ENCODE results near the gene PEX14. TPM values are rescaled to one million over a fixed set of nuclear protein-coding genes. Genes with fewer than 3 reads are reported as not detected.
"Not testable (repeated sequence)": the region's sequence is repeated elsewhere in the genome, so short reads cannot be mapped to it uniquely, and the experiment has no call there.

The PEX14 gene
- total RNA-seq, 4 donors from 2014 or later = 8.1 to 17.8 (median 15.8) TPM

DNA sequence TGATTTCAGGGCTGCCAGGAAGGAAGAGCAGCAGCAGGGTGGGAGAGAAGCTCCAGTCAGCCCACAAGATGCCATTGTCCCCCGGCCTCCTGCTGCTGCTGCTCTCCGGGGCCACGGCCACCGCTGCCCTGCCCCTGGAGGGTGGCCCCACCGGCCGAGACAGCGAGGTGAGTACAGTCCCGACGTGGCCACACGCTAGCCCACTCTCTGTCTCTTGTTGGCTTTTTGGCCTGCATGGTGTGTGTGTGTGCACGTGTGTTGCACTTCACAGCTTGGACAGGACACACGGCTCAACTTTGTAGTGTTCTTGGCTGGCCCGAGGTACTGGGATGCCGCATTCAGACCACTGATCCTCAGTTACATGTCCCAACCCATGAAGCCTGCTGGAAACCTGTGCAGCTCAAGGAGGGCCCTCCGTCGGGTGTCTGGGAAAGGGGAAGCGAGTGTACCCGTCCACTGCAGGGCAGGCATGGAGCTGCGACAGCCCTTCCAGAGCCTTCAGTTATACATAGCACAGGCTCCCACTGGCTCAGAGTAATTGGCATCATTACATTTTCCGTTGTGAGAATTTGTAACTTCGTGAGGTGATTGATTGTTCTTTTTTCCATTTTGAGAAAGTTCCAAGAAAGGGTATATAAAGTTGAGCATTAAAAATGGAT lies 24.5 kb upstream of the PEX14 start:
- ATAC-seq = no peak
- H3K4me3 ChIP-seq = no peak overlapping the region
- in situ Hi-C loops (cut with MboI; ENCODE audit: low sequenced_read_pairs in 4 of 4) = no loop called here
- no peaks in the 10 kb centered on the region for H3K9me3 ChIP-seq
- no peaks in the 10 kb centered on the region for H3K4me1 ChIP-seq
- peaks cover 9 to 10% (median 9%) of the 10 kb centered on the region in 3 donors for H3K27me3 ChIP-seq
- no peak for TF ChIP-seq POLR2A (IDR thresholded peaks at IDR 0.05)
- TF ChIP-seq, protein P1, sequence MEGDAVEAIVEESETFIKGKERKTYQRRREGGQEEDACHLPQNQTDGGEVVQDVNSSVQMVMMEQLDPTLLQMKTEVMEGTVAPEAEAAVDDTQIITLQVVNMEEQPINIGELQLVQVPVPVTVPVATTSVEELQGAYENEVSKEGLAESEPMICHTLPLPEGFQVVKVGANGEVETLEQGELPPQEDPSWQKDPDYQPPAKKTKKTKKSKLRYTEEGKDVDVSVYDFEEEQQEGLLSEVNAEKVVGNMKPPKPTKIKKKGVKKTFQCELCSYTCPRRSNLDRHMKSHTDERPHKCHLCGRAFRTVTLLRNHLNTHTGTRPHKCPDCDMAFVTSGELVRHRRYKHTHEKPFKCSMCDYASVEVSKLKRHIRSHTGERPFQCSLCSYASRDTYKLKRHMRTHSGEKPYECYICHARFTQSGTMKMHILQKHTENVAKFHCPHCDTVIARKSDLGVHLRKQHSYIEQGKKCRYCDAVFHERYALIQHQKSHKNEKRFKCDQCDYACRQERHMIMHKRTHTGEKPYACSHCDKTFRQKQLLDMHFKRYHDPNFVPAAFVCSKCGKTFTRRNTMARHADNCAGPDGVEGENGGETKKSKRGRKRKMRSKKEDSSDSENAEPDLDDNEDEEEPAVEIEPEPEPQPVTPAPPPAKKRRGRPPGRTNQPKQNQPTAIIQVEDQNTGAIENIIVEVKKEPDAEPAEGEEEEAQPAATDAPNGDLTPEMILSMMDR (IDR thresholded peaks at IDR 0.05 in 4 of 5, conservative IDR thresholded peaks at IDR 0.05 in 1 of 5) = no peak
- H3K36me3 ChIP-seq = no peaks in the 10 kb centered on the region
- no peak overlapping the region for H3K27ac ChIP-seq
- DNase-seq = no peak
- intact Hi-C loops (cut with DNase I; ENCODE audit: low total_unique reads) = no loop called here

DNA sequence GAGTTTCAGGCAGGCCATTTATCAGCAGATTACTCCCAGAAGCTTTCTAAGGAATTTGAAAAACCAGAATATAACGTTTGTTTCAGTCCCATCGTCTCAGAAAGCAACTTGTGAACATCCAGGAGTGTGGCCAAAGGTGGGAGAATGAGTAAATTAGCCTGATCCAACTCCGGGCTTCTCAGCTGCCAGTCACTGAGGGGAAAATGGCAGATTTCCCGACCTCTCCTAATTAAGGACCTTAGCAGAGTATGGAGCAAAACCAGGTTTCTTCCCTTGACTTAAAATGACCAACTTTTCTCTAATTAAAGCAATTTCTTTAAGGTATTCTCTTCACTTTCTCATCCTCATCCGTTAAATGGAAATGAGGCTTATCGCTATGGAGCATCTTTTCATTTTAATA lies 23.9 kb upstream of the PEX14 start:
- DNase-seq (no peak), ATAC-seq (no peak)
- Histone ChIP-seq H3K9me3 (no peaks in the 10 kb centered on the region), H3K4me3 (no peak overlapping the region), H3K36me3 (no peaks in the 10 kb centered on the region), H3K27me3 (peaks cover 9 to 10% (median 9%) of the 10 kb centered on the region in 3 donors), H3K27ac (no peak overlapping the region), H3K4me1 (no peaks in the 10 kb centered on the region)
- TF ChIP-seq POLR2A (IDR thresholded peaks at IDR 0.05) = no peak
- TF ChIP-seq, protein P1 (IDR thresholded peaks at IDR 0.05 in 4 of 5, conservative IDR thresholded peaks at IDR 0.05 in 1 of 5) = no peak
- in situ Hi-C loops (cut with MboI; ENCODE audit: low sequenced_read_pairs in 4 of 4) = no loop called here
- intact Hi-C loops (cut with DNase I; ENCODE audit: low total_unique reads) = no loop called here

DNA sequence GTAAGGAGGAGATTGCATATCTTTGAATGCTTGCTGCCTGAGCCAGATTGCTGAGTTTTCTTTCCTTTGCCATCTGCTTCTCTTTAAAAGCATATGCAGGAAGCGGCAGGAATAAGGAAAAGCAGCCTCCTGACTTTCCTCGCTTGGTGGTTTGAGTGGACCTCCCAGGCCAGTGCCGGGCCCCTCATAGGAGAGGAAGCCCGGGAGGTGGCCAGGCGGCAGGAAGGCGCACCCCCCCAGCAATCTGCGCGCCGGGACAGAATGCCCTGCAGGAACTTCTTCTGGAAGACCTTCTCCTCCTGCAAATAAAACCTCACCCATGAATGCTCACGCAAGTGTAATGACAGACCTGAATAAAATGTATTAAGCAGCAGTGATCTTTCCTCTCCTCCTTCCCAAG lies 23.5 kb upstream of the PEX14 start:
- intact Hi-C loops (cut with DNase I; ENCODE audit: low total_unique reads) = no loop called here
- H3K9me3 ChIP-seq = no peaks in the 10 kb centered on the region
- no peak overlapping the region for H3K27ac ChIP-seq
- DNase-seq = no peak
- H3K4me3 ChIP-seq = no peak overlapping the region
- in situ Hi-C loops (cut with MboI; ENCODE audit: low sequenced_read_pairs in 4 of 4) = no loop called here
- no peaks in the 10 kb centered on the region for H3K36me3 ChIP-seq
- no peak for ATAC-seq
- peaks cover 9 to 10% (median 9%) of the 10 kb centered on the region in 3 donors for H3K27me3 ChIP-seq
- no peak for TF ChIP-seq POLR2A (IDR thresholded peaks at IDR 0.05)
- TF ChIP-seq, protein P1 (IDR thresholded peaks at IDR 0.05 in 4 of 5, conservative IDR thresholded peaks at IDR 0.05 in 1 of 5) = no peak
- H3K4me1 ChIP-seq = no peaks in the 10 kb centered on the region

DNA sequence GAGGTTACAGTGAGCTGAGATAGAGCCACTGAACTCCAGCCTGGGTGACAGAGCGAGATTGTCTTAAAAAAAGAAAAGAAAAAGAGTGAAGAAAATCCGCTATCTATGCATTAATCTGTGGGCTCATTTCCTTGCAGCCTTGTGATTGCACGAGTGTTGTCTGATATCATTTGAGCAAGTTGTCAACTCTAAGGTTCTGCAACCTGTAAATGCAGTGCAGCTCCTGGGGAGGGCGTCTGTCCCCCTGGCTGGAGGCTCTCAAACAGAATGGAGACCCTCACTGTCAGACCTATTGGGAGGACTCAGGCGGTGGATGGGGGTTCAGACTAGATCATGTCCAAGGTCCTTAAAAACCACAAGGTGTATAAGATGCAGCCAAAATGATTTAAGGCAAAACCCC lies 18.7 kb upstream of the PEX14 start:
- Histone ChIP-seq H3K27me3 (no peaks in the 10 kb centered on the region), H3K4me1 (no peaks in the 10 kb centered on the region), H3K9me3 (no peaks in the 10 kb centered on the region), H3K36me3 (peaks cover 0 to 6% of the 10 kb centered on the region in 2 donors), H3K4me3 (no peak overlapping the region), H3K27ac (no peak overlapping the region)
- no peak for TF ChIP-seq POLR2A (IDR thresholded peaks at IDR 0.05)
- TF ChIP-seq, protein P1 (IDR thresholded peaks at IDR 0.05 in 4 of 5, conservative IDR thresholded peaks at IDR 0.05 in 1 of 5) = no peak
- ATAC-seq = no peak
- in situ Hi-C loops (cut with MboI; ENCODE audit: low sequenced_read_pairs in 4 of 4) = no loop called here
- no peak for DNase-seq
- intact Hi-C loops (cut with DNase I; ENCODE audit: low total_unique reads) = no loop called here

DNA sequence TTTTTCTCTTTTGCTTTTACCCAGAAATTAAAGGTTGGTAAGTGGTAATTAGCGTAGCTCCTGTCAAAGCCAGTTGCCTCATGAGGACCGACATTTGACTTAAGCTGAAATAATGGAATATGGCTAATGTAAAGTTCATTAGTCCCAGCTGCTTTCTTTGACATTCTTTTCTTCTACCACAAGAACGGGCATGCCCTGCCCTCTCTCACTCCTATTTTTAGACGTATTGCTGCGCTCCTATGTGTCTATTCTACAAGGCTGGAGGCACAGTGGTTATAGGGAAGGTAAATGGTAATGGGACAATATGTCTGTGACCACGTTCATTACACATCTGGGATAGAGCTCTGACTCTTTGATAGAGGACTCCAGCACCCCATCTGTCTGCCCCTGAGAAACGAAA lies 18.1 kb upstream of the PEX14 start:
- H3K27ac ChIP-seq = no peak overlapping the region
- in situ Hi-C loops (cut with MboI; ENCODE audit: low sequenced_read_pairs in 4 of 4) = no loop called here
- DNase-seq = no peak

DNA sequence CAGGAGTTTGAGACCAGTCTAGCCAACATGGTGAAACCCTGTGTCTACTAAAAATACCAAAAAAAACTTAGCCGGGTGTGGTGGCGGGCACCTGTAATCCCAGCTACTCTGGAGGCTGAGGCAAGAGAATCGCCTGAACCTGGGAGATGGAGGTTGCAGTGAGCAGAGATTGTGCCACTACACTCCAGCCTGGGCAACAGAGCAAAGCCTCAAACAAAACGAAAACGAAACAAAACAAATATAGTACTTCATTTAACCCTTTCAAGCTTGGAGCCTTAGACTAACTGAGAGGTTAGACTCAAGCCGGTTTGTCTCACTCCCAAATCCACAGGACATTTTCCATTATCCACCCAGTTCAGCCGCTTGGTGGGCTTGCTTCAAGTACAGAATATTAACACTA lies 17.3 kb upstream of the PEX14 start:
- intact Hi-C loops (cut with DNase I; ENCODE audit: low total_unique reads); H3K27ac ChIP-seq; H3K27me3 ChIP-seq; in situ Hi-C loops (cut with MboI; ENCODE audit: low sequenced_read_pairs in 4 of 4); DNase-seq; H3K4me3 ChIP-seq; H3K4me1 ChIP-seq; ATAC-seq; H3K9me3 ChIP-seq: not testable (repeated sequence)
- H3K36me3 ChIP-seq = peaks cover 0 to 20% of the 10 kb centered on the region in 2 donors

More for the DNA sequence above, 18.1 kb upstream of the PEX14 start:
- intact Hi-C loops (cut with DNase I; ENCODE audit: low total_unique reads) = no loop called here
- Histone ChIP-seq H3K9me3 (no peaks in the 10 kb centered on the region), H3K4me3 (no peak overlapping the region), H3K36me3 (peaks cover 0 to 12% of the 10 kb centered on the region in 2 donors), H3K4me1 (no peaks in the 10 kb centered on the region), H3K27me3 (no peaks in the 10 kb centered on the region)
- no peak for TF ChIP-seq POLR2A (IDR thresholded peaks at IDR 0.05)
- TF ChIP-seq, protein P1 (IDR thresholded peaks at IDR 0.05 in 4 of 5, conservative IDR thresholded peaks at IDR 0.05 in 1 of 5) = no peak
- no peak for ATAC-seq
